Measurements from ENCODE around the gene ICA1L.
A peak's percentile ranks its signal among the peaks of the same experiment; 100 is the strongest.
"Not testable (repeated sequence)": the region's sequence is repeated elsewhere in the genome, so short reads cannot be mapped to it uniquely, and the experiment has no call there.

ICA1L gene

DNA sequence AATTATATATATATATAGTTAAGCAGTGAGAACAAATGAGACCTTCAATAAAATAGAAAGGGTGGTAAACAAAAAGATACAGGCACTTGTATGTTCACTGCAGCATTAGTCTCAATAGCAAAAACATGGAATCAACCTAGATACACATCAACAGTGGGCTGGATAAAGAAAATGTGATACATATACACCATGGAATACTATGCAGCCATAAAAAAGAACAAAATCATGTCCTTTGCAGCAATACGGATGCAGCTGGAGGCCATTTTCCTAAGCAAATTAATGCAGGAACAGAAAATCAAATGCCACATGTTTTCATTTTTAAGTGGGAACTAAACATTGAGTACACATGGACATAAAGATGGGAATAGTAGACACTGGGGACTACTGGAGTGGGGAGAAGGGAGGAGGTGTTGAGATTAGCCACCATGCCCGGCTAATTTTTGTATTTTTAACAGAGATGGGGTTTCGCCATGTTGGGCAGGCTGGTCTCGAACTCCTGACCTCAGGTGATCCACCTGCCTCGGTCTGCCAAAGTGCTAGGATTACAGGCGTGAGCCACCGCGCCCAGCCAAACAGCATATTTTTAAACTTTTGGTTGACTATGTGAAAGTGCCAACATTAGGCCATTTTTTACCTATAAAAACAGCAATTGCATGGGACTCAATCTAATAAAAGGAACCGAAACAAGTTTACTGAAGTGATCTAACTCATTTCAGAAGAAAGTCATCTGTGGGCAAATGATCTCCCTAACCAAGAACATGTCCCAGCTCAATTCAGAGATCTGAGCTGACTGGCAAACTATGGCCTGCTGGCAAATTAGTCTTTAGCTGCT, 23.7 kb downstream of the ICA1L start:
- no peak for DNase-seq

DNA sequence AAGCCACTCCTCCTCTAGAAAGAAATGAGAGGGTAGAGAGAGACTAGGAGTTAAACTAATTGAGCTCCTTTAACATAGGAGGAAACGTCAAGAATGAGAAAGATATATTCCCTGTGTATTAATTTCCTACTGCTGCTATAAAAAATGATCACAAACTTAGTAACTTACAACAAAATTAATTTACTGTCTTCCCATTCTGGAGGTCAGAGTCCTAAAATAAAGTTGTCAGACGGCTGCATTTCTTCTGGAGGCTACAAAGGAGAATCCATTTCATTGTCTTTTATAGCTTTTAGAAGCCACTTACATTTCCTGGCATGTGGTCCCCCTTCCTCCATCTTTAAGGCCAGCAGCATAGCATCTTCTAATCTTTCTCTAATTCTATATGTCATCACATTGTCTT, 26.9 kb downstream of the ICA1L start:
- no peak for DNase-seq

DNA sequence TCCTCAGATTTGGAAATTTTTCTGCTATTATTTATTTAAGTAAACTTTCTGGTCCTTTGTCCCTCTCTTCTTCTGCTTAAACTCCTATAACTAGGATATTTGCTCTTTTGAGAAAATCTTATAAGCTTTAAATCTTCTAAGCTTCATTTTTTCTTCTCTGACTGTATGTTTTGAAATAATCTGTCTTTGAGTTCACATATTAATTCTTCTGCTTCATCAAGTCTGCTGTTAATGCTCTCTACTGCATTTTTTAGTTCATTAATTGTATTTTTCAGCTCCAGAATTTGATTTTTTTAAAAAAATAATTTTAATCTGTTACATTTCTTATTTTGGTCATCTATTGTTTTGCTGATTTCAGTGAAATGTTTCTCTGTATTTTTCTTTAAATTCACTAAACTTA, 28.9 kb downstream of the ICA1L start:
- no peak for DNase-seq

DNA sequence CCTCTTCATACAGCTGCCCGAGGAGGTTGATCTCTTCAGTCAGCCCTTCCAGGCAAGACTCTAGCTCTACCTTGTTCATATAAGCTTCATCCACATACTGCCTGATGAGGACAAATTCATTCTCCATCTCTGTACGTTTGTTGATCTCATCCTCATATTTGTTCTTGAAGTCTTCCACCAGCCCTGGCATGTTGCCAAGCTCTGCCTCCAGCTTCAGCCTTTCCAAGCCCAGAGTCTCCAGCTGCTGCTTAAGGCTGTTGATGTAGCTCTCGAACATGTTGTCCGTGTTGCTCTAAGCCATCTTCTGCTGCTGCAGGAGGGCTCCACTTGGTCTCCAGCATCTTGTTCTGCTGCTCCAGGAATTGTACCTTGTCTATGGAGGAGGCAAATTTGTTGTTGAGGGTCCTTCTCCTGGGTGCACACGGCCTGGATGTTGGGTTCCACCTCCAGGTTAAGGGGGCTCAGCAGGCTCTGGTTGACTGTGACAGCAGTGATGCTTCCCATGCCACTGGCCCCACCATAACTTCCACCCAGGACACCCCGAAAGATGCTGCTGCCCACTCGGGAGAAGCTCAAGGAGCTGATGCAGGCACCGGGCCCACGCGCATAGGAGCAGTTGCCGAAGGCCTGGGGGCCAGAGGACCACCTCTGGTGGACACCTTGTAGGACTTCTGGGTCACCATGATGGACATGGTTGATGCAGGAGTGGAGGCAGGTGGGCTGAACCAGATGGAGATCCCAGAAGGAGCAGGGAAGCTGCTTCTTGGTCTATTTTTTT, 30.3 kb downstream of the ICA1L start:
- DNase-seq, result no peak

DNA sequence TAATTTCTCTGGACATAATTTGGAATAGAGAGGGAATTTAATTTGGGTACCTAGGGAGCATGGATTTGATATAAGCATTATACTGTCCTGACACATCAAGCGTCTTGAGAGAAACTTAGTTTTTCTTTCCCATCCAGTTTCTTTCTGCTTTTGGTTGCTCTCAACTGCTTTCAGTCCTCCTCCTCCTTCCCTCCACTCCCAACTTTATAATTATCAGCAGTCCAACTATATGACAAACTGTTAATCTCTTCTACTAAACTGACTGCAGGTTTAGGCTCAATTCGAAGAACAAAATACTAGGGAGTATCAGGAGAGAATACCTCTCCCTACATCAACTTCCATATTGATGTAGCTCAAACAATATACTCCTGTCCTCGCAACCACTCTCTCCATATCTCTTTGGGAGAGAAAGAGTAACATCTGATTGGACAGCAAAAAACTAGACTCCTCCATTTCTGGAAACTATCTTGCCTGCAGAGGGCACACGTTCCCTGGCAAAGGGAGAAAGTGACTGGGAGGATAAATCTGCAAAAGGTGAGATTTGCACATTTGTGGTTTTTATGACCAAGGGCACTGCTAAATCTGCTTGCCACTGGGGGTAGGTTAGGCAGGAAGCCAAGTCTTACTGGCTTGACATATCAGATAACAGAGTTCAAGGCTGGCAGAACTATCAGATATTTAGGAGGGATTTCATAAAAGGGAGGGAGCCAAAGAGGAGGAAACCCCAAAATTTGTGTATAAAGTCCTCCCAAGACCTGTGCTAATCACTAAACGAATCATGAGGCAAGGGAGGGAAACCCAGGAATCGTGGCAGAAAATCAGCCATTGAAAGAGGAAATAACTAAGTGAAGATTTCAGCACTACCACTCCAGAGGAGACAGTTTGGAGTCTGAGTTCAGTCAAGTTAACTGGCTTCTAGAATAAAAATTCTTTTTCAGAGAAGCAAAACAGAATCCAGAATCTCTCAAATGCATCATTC, 40.0 kb downstream of the ICA1L start:
- peak; percentile 45 for DNase-seq

DNA sequence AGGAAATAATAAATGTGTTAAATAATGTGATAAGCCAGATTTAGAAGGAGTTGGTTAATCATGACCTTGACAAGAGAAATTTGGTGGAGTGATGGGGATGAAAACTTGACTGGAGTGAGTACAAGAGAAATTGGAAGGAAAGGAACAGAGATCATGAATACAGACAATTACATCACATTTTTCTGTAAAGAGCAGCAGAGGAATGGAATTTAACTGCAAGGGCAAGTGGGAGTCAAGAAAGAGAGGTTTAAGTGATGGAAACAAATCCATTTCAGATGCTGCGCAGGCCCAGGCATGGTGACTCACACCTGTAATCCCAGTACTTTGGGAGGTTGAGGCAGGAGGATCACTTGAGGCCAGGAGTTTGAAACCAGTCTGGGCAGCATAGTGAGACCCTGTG, 46.7 kb downstream of the ICA1L start:
- DNase-seq, result no peak

DNA sequence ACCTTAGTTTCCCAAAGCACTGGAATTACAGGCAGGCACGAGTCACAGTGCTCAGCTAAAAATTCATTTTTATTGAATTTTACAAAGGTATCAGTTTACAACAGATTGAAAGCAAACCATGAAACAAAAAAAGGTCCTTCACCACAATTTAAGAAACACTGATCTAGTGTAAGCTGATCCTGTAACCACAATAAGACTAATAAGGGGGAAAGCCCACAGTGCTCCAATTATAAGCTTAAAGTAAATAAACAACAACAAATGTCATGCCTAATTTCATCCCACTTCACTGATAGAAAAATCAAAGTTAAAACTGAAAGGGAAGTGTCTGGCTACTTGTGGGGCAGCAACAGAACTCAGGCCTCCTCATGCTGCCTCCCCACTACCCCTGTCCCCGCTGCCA, 49.2 kb downstream of the ICA1L start:
- DNase-seq, result no peak

DNA sequence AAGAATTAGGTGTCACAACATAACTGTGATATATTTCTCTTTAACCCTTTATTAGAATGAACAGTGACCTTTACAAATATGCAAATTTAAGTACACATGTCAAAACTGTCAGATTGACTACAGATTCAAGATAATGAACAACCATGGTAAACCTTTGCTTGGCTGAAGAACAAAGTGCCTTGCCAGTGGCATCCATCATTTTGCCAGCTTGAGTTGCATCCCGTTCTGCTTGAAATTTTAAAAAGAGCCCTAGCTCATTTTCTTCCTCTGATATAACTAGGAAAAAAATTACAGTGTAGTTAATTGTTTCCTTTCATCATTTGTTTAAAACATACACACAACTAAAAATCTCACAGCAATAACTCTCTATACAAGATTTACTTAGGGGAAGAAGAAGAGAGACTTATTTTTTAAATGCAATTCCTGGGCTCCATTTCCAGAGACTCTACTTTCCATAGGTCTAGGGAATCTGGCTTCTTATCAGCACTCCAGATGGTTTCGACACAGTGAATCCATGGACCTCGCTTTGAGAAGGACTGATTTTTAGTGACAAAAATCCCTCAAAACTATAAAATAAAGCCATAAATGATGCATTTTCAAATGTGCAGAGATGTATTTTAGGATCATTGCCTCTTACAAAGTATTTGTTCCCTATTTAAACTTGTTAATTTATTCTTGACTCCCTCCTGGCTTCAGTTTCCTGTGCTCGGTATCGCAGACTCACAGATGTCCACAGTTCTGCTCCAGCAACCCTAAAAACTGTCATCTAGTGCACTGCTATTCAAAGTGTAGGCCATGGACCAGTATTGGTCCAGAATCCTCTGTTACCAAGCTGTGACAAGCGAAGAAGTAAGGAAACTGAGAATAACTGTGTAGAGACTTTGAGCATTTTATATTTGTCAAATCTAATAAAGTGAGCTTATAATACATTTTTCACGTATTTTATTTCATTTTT, 50.1 kb downstream of the ICA1L start:
- DNase-seq, result no peak

DNA sequence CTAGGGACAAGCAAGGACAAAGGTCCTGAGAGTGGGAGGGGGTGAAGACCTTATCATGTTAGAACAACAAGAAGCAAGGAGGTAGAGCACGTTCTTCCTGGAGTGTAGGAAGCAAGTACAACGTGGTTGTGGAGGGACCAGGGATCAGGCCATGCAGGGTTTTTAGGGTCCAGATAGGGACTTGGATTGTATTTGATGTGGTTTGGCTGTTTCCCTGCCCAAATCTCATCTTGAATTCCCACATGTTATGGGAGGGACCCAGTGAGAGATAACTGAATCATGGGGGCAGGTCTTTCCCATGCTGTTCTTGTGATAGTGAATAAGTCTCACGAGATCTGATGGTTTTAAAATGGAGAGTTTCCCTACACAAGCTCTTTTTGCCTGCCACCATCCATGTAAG, 53.2 kb downstream of the ICA1L start:
- DNase-seq, result no peak

DNA sequence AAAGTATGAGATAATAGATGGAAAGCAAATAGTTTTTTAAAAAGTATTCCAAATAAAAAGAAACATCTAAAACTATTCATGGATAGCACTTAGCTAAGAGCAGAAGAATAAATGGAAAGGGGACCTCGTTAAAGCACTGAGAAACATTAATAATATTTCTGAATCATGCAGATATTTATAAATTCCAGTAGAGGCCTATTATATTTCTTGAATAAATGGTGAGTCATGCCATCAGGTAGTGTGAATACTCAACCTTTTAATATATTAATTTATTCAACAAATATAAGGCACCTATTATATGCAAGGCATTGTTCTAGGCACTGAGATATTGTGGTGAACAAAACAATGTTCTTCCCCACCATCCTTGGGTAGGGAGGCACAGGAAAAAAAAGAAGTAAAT, 53.8 kb downstream of the ICA1L start:
- DNase-seq, result no peak

DNA sequence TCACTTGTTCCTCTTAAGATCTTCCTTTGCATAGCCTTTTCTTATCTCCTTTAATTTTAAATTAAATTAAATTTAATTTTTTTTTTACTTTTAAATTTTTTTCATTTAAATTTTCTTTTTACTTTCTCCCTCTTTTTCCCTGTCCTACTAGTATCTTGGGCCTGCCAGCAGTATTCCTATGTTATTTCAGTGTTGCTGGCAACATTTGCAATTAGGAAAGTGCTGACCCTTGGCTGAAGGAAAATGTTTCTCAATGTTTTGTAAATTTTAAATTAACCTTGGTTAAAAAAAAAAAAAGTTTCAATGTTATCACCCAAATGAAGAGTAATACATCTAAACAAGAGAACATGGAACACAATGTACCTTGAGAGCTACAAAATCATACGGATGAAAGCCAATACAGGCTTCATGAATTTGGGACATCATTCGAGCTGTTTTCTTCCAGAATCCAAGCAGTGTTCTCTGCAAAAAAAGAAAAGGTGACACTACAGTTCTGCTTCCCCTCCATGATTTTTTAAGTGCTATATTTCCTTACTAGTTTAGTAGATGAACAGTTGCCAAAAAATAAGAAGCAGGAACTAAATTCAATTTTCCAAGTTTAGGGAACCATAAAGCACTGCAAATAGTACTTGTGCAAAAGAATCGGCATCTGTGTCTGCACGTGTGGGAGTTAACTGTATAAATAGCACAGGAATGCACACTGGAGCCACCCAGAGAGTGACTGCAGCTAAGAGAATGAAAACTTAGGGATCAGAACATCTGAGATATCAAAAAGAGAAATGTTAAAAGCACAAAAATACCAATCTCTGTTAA, 55.8 kb downstream of the ICA1L start:
- no peak for DNase-seq

DNA sequence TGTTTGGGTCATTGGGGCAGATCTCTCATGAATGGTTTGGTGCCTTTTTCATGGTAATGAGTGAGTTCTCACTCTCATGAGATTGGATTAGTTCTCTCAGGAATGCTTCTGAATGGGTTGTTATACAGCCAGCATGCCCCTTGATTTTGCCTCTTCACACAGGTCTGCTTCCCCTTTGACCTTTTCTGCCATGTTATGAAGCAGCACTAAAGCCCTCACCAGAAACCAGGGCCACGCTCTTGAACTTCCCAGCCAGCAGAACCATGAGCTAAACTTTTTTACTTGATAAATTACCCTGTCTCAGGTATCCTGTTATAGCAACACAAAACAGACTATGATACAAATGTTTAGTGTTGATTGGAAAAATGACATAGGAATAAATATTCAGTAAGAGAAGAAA, 57.3 kb downstream of the ICA1L start:
- no peak for DNase-seq

DNA sequence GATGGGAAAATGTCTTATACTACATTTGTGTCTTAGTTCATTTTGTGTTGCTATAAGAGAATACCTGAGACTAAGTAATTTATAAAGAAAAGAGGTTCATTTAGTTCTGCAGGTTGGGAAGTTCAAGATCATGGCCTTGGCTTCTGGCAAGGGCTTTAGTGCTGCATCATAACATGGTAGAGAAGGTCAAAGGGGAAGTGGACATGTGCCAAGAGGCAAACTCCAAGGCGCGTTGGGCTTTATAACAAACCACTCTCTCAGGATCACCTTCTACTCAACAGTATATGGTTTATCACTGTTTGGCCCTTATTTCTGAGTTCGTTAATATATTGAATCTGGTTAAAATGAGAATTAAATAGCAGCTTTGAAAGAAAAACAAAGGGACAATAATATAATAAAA, 58.2 kb downstream of the ICA1L start:
- no peak for DNase-seq

DNA sequence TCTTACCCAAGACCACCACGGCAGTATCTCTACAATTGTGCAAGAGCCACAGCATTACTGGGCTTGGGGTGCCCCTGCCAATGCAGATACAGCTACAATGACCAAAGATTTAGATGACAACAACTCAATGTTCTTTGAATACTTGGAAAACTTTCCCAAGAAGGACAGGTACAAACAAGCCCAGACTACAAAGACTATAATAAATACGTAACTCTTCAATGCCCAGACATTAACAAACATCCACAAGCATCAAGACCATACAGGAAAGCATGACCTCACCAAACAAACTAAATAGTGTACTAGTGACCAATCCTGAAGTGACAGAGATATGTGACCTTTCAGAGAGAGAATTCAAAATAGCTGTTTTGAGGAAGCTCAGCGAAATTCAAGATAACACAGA, 62.8 kb downstream of the ICA1L start:
- no peak for DNase-seq

DNA sequence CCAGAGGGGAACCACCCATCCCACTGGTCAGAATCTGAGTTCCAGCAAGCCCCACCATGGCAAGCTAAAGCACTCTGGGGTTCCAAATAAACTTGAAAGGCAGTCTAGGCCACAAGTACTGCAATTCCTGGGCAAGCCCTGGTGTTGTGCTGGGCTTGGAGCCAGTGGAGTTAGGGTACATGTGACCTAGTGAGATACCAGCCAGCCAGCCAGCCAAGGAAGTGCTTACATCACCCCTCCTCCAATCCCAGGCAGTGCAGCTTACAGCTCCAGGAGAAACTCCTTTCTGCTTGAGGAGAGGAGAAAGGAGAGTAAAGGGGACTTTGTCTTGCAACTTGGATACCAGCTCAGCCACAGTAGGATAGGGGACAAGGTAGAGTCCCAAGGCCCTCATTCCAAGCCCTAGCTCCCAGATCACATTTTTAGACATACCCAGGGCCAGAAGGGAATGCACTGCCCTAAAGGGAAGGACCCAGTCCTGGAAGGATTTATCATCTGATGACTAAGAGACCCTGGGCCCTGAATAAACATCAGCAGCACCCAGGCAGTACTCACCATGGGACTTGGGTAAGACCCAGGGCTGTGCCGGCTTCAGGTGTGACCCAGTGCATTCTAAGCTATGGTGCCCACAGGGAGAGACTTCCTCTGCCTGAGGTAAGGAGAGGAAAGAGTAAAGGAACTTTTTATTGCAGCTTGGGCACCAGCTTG, 64.0 kb downstream of the ICA1L start:
- DNase-seq, result not testable (repeated sequence)

DNA sequence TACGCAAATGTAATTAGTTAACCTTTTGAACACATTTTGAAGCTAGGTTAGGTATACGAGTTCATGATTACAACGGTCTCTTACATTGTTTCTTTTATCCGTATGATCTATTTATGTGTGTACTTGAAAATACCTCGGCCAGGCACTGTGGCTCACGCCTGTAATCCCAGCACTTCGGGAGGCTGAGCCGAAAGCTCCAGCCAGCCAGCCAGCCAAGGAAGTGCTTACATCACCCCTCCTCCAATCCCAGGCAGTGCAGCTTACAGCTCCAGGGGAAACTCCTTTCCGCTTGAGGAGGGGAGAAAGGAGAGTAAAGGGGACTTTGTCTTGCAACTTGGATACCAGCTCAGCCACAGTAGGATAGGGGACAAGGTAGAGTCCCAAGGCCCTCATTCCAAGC, 65.7 kb downstream of the ICA1L start:
- not testable (repeated sequence) for DNase-seq

DNA sequence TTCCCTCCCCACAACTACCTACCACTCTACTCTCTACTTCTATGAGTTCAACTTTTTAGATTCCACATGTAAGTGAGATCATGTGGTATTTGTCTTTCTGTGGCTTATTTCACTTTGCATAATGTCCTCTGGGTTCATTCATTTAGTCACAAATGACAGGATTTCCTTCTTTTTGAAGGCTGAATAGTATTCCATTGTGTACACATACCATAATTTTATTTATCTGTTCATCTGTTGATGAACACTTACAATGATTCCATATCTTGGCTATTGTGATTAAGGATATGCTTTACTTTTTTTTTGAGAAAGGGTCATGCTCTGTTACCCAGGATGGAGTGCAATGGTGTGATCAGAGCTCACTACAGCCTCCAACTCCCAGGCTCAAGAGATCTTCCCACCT, 73.6 kb downstream of the ICA1L start:
- no peak for DNase-seq

DNA sequence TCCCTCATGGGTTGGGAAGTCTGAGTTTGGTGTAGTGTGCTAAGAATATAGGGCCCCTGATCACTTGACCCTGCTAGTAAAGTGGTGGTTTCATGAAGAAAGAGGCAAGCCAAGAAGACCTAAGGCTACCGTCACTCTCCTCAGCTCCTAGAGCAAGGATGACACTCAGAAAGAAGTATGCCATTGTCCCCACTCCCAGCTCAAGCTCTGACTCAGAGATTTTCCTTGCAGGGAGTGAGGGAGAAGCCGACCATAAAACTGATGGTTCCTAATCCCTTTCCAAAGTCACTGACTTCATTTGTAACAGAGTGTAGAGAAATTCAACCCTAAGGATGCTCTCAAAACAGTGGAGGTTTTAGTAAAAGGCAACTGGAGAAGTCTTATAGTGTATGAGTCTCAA, 80.9 kb downstream of the ICA1L start:
- DNase-seq, result no peak

DNA sequence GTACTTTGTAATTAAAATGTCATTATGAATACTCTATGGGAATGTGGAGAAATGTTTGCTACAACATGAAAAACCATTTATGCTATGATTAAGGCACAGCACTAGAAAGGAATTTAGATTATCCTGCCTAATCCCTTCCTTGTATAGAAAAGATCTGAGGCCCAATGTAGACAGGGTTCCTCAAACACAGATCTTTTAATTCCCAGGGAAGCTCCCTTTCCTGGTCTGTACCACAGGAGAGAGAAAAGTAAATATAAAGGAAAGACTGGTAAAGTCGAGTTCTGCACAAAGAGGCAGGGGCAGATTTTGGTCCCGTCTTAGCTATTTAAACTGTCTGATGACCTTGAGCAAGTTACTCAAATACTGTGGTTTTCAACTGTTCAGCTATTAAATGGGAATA, 84.7 kb downstream of the ICA1L start:
- no peak for DNase-seq

DNA sequence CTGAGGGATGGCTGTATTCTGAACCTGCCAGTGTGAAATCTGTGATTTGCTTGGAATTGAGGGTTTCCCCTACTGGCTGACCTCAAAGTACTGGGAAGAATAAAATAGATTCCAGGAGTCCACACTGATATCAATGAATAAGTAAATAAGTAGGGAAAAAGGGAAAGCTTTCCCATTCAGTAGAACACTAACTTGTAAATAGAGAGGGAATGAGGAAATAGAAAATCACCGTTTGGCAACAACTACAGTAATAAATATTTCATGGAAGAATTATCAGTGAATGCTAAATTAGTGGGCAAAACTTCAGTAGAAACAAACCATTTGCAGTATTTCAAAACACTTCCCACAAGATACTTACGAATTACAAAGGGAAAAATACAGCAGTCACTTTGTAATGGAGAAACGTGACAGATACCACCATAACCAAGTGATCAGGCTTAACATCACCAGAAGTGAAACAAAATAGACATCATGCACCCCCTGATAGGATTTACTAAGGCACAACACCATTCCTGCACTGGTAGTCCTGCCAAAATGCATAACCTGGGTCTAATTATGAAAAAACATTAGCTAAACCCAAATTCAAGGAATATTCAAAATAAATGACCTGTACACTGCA, 88.5 kb downstream of the ICA1L start:
- no peak for DNase-seq

Measured in CD4-positive, alpha-beta T cell treated with Interleukin-15 for 1 hour (primary cell).